GM23338 (cell line): Measurements from ENCODE around the gene NCF4. TPM values are rescaled to one million over a fixed set of nuclear protein-coding genes. Genes with fewer than 3 reads are reported as not detected.

Experiments
- ATAC-seq: fragments of 200-7000 bp; cut with Tn5 transposase; 3 replicates; pipeline ENCODE4 v1.9.1; 2020
- DNase-seq: peaks from one replicate; pipeline ENCODE4 v3.0.0-alpha.2; 2015; ENCODE audit warnings: low spot score
- H2AFZ ChIP-seq: fragments of 200-600 bp; sonication (generic); 2 replicates; pipeline ENCODE4 v1.8.0; 2016; ENCODE audit warnings: antibody characterized with exemption, mild to moderate bottlenecking, moderate library complexity
- H3F3A ChIP-seq: fragments of 200-600 bp; sonication (generic); replicated peaks from 2 replicates; pipeline ENCODE4 v1.8.0; 2017; ENCODE audit warnings: antibody characterized with exemption, mixed run types, low read depth
- H3K27ac ChIP-seq: fragments of 200-600 bp; sonication (generic); 2 replicates; pipeline ENCODE4 v1.6.1; 2016; ENCODE audit warnings: low read depth
- H3K27me3 ChIP-seq: fragments of 200-600 bp; sonication (generic); 2 replicates; pipeline ENCODE4 v1.8.0; 2016; ENCODE audit warnings: mild to moderate bottlenecking, mixed run types, moderate library complexity; ENCODE audit not compliant: insufficient read depth
- H3K36me3 ChIP-seq: fragments of 200-600 bp; sonication (generic); 2 replicates; pipeline ENCODE4 v1.8.0; 2016; ENCODE audit warnings: mild to moderate bottlenecking; ENCODE audit not compliant: insufficient read depth
- H3K4me1 ChIP-seq: fragments of 200-600 bp; sonication (generic); 2 replicates; pipeline ENCODE4 v1.8.0; 2016; ENCODE audit warnings: mild to moderate bottlenecking, moderate library complexity; ENCODE audit not compliant: insufficient read depth
- H3K4me2 ChIP-seq: fragments of 200-600 bp; sonication (generic); 2 replicates; pipeline ENCODE4 v1.7.1; 2017; ENCODE audit warnings: mixed run types
- H3K4me3 ChIP-seq: fragments of 200-600 bp; sonication (generic); 2 replicates; pipeline ENCODE4 v1.6.1; 2016; ENCODE audit warnings: mixed run types
- H3K79me2 ChIP-seq: fragments of 200-600 bp; sonication (generic); replicated peaks from 2 replicates; pipeline ENCODE4 v1.8.0; 2017; ENCODE audit warnings: mild to moderate bottlenecking; ENCODE audit not compliant: insufficient read depth
- H3K9me2 ChIP-seq: fragments of 200-600 bp; sonication (generic); 2 replicates; pipeline ENCODE4 v1.8.0; 2017; ENCODE audit not compliant: insufficient read depth
- H4K20me1 ChIP-seq: fragments of 200-600 bp; sonication (generic); replicated peaks from 2 replicates; pipeline ENCODE4 v1.8.0; 2017; ENCODE audit warnings: mild to moderate bottlenecking; ENCODE audit not compliant: insufficient read depth
- H3K27ac Mint-ChIP-seq: 2 replicates; pipeline ENCODE4 v1.8.0; 2020; ENCODE audit warnings: inconsistent platforms, mild to moderate bottlenecking, moderate library complexity, mixed read lengths
- H3K27me3 Mint-ChIP-seq: 3 replicates; pipeline ENCODE4 v1.8.0; 2022; ENCODE audit warnings: low read depth, mild to moderate bottlenecking, moderate library complexity, mixed read lengths, inconsistent platforms; ENCODE audit not compliant: insufficient read depth, poor library complexity
- H3K36me3 Mint-ChIP-seq: 3 replicates; pipeline ENCODE4 v1.8.0; 2021; ENCODE audit warnings: low read depth, mild to moderate bottlenecking, inconsistent platforms, moderate library complexity, mixed read lengths
- H3K4me1 Mint-ChIP-seq: 3 replicates; pipeline ENCODE4 v1.8.0; 2020; ENCODE audit warnings: mild to moderate bottlenecking, inconsistent platforms, mixed read lengths
- H3K4me3 Mint-ChIP-seq: 3 replicates; pipeline ENCODE4 v1.8.0; 2021; ENCODE audit warnings: moderate library complexity, mild to moderate bottlenecking, inconsistent platforms, mixed read lengths
- H3K9me3 Mint-ChIP-seq: 3 replicates; pipeline ENCODE4 v1.8.0; 2020; ENCODE audit warnings: moderate library complexity, mild to moderate bottlenecking, inconsistent platforms, mixed read lengths
- CREB1 ChIP-seq: fragments of 250-450 bp; sonication (Bioruptor Pico); IDR thresholded peaks from 2 replicates; pipeline ENCODE4 v1.5.0; 2020; ENCODE audit warnings: low read depth, mild to moderate bottlenecking, moderate library complexity
- EZH2 ChIP-seq: fragments of 200-600 bp; sonication (generic); IDR thresholded peaks from one replicate; pipeline ENCODE4 v1.8.0; 2017; ENCODE audit warnings: antibody characterized with exemption, mild to moderate bottlenecking, low read depth; ENCODE audit not compliant: unreplicated experiment
- EZH2phosphoT487 ChIP-seq: fragments of 200-600 bp; sonication (generic); IDR thresholded peaks from one replicate; pipeline ENCODE4 v1.8.1; 2018; ENCODE audit warnings: antibody characterized with exemption; ENCODE audit not compliant: unreplicated experiment
- JUNB ChIP-seq: IDR thresholded peaks from one replicate; pipeline ENCODE4 v1.6.1; 2016; ENCODE audit warnings: antibody characterized with exemption; ENCODE audit not compliant: unreplicated experiment
- NANOG ChIP-seq: IDR thresholded peaks from 2 replicates; pipeline ENCODE4 v1.6.1; 2016; ENCODE audit warnings: antibody characterized with exemption, borderline replicate concordance
- POLR2AphosphoS5 ChIP-seq: IDR thresholded peaks from 2 replicates; pipeline ENCODE4 v1.6.1; 2016; ENCODE audit warnings: antibody characterized with exemption, low read depth
- STAT1 ChIP-seq: IDR thresholded peaks from one replicate; pipeline ENCODE4 v1.6.1; 2016; ENCODE audit warnings: antibody characterized with exemption; ENCODE audit not compliant: unreplicated experiment
- ZNF114 ChIP-seq: fragments of 250-450 bp; sonication (Bioruptor Pico); IDR thresholded peaks from 2 replicates; pipeline ENCODE4 v1.5.0; 2020; ENCODE audit warnings: mild to moderate bottlenecking, moderate library complexity
- ZNF331 ChIP-seq: fragments of 250-450 bp; sonication (Bioruptor Pico); IDR thresholded peaks from 2 replicates; pipeline ENCODE4 v1.5.0; 2020; ENCODE audit warnings: low read depth, mild to moderate bottlenecking, moderate library complexity
- polyA plus RNA-seq: library from polyadenylated mRNA; unstranded; fragments of >200 nt; fragmentation: Nextera tagmentation; extraction: Ambion mirVana; gene quantifications from 2 replicates; pipeline ENCODE4 v1.2.1, GENCODE V29; 2016
- total RNA-seq: library from RNA; depleted of rRNA; stranded (reverse); fragments of >200 nt; shearing (Covaris generic); gene quantifications from 2 replicates; pipeline ENCODE4 v1.2.3, GENCODE V29; 2014
- TF ChIP-seq, protein P1 (sequence below): IDR thresholded peaks from one replicate; pipeline ENCODE4 v1.6.1; 2018; ENCODE audit warnings: antibody characterized with exemption; ENCODE audit not compliant: unreplicated experiment
- TF ChIP-seq, protein P2 (sequence below): fragments of 250-450 bp; sonication (Bioruptor Pico); IDR thresholded peaks from 2 replicates; pipeline ENCODE4 v1.5.0; 2020; ENCODE audit warnings: mild to moderate bottlenecking, moderate library complexity
- TF ChIP-seq, protein P3 (sequence below): IDR thresholded peaks from 2 replicates; pipeline ENCODE4 v1.6.1; 2016; ENCODE audit warnings: antibody characterized with exemption
- TF ChIP-seq, protein P4 (sequence below), 2 experiments: fragments of 200-600 bp in 1 of 2; sonication (generic) in 1 of 2; conservative IDR thresholded peaks; 2 replicates each; pipeline versions ENCODE4 v1.5.1 to v1.6.1; 2016 to 2017; ENCODE audit warnings: antibody characterized with exemption in 2 of 2, low read depth in 2 of 2, mild to moderate bottlenecking in 2 of 2, moderate library complexity in 1 of 2

NCF4 gene
- total and polyA plus RNA-seq, 2 experiments from 2014 or later, result not detected

DNA sequence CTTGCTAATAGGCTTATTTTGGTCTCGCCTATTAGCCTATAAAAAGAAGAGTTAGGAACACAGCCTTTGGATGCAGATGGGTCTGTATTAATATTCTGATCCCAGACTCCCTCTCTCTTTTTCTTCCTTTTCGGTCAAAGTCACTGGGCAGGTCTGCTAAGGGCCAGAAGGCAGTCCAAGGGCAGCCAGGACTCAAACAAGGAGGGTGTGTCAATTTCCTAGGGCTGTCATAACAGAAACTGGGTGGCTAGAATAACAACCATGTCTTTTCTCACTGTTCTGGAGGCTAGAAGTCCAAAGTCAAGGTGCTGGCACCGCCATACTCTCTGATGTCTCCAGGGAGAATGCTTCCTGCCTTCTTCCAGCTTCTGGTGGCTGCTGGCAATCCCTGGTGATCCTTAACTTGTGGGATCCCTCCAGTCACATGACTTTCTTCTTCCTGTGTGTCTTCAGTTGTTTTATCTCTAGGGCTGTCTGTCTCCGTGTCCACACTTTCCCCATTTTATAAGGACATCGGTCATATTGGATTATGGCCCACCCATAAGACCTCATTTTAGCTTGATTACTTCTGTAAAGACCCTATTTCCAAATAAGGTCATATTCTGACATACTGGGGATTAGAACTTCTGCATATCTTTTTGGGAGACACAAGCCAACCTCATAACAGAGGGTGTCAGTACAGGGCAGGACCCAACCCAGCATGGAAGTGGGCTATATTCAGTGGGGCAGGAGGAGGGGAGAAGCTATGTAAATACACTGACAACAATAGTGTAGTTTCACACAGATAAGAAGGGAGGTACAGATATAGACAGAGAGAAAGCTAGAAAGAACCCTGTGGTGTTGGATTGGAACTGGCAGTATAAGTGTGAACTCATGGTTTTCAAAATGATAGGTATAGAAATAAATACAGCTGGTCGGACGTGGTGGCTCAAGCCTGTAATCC is 46.7 kb downstream of the NCF4 start:
- no peak overlapping the region for H3K27ac ChIP-seq
- peaks cover 21% of the 10 kb centered on the region for H3K4me1 Mint-ChIP-seq
- no peak for TF ChIP-seq ZNF114
- no peak for TF ChIP-seq CREB1 (CRISPR knock-in tag)
- no peak for TF ChIP-seq STAT1
- no peak for TF ChIP-seq POLR2AphosphoS5
- TF ChIP-seq ZNF331 (CRISPR knock-in tag), result no peak
- TF ChIP-seq, protein P1, sequence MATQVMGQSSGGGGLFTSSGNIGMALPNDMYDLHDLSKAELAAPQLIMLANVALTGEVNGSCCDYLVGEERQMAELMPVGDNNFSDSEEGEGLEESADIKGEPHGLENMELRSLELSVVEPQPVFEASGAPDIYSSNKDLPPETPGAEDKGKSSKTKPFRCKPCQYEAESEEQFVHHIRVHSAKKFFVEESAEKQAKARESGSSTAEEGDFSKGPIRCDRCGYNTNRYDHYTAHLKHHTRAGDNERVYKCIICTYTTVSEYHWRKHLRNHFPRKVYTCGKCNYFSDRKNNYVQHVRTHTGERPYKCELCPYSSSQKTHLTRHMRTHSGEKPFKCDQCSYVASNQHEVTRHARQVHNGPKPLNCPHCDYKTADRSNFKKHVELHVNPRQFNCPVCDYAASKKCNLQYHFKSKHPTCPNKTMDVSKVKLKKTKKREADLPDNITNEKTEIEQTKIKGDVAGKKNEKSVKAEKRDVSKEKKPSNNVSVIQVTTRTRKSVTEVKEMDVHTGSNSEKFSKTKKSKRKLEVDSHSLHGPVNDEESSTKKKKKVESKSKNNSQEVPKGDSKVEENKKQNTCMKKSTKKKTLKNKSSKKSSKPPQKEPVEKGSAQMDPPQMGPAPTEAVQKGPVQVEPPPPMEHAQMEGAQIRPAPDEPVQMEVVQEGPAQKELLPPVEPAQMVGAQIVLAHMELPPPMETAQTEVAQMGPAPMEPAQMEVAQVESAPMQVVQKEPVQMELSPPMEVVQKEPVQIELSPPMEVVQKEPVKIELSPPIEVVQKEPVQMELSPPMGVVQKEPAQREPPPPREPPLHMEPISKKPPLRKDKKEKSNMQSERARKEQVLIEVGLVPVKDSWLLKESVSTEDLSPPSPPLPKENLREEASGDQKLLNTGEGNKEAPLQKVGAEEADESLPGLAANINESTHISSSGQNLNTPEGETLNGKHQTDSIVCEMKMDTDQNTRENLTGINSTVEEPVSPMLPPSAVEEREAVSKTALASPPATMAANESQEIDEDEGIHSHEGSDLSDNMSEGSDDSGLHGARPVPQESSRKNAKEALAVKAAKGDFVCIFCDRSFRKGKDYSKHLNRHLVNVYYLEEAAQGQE, result no peak
- no peak for TF ChIP-seq NANOG
- no peak for TF ChIP-seq EZH2
- TF ChIP-seq, protein P2, sequence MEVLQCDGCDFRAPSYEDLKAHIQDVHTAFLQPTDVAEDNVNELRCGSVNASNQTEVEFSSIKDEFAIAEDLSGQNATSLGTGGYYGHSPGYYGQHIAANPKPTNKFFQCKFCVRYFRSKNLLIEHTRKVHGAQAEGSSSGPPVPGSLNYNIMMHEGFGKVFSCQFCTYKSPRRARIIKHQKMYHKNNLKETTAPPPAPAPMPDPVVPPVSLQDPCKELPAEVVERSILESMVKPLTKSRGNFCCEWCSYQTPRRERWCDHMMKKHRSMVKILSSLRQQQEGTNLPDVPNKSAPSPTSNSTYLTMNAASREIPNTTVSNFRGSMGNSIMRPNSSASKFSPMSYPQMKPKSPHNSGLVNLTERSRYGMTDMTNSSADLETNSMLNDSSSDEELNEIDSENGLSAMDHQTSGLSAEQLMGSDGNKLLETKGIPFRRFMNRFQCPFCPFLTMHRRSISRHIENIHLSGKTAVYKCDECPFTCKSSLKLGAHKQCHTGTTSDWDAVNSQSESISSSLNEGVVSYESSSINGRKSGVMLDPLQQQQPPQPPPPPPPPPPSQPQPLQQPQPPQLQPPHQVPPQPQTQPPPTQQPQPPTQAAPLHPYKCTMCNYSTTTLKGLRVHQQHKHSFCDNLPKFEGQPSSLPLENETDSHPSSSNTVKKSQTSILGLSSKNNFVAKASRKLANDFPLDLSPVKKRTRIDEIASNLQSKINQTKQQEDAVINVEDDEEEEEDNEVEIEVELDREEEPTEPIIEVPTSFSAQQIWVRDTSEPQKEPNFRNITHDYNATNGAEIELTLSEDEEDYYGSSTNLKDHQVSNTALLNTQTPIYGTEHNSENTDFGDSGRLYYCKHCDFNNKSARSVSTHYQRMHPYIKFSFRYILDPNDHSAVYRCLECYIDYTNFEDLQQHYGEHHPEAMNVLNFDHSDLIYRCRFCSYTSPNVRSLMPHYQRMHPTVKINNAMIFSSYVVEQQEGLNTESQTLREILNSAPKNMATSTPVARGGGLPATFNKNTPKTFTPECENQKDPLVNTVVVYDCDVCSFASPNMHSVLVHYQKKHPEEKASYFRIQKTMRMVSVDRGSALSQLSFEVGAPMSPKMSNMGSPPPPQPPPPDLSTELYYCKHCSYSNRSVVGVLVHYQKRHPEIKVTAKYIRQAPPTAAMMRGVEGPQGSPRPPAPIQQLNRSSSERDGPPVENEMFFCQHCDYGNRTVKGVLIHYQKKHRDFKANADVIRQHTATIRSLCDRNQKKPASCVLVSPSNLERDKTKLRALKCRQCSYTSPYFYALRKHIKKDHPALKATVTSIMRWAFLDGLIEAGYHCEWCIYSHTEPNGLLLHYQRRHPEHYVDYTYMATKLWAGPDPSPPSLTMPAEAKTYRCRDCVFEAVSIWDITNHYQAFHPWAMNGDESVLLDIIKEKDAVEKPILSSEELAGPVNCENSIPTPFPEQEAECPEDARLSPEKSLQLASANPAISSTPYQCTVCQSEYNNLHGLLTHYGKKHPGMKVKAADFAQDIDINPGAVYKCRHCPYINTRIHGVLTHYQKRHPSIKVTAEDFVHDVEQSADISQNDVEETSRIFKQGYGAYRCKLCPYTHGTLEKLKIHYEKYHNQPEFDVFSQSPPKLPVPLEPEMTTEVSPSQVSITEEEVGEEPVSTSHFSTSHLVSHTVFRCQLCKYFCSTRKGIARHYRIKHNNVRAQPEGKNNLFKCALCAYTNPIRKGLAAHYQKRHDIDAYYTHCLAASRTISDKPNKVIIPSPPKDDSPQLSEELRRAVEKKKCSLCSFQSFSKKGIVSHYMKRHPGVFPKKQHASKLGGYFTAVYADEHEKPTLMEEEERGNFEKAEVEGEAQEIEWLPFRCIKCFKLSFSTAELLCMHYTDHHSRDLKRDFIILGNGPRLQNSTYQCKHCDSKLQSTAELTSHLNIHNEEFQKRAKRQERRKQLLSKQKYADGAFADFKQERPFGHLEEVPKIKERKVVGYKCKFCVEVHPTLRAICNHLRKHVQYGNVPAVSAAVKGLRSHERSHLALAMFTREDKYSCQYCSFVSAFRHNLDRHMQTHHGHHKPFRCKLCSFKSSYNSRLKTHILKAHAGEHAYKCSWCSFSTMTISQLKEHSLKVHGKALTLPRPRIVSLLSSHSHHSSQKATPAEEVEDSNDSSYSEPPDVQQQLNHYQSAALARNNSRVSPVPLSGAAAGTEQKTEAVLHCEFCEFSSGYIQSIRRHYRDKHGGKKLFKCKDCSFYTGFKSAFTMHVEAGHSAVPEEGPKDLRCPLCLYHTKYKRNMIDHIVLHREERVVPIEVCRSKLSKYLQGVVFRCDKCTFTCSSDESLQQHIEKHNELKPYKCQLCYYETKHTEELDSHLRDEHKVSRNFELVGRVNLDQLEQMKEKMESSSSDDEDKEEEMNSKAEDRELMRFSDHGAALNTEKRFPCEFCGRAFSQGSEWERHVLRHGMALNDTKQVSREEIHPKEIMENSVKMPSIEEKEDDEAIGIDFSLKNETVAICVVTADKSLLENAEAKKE (CRISPR knock-in tag), result no peak
- TF ChIP-seq, protein P3, sequence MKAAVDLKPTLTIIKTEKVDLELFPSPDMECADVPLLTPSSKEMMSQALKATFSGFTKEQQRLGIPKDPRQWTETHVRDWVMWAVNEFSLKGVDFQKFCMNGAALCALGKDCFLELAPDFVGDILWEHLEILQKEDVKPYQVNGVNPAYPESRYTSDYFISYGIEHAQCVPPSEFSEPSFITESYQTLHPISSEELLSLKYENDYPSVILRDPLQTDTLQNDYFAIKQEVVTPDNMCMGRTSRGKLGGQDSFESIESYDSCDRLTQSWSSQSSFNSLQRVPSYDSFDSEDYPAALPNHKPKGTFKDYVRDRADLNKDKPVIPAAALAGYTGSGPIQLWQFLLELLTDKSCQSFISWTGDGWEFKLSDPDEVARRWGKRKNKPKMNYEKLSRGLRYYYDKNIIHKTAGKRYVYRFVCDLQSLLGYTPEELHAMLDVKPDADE, result no peak
- no peak for TF ChIP-seq EZH2phosphoT487
- TF ChIP-seq JUNB, result no peak
- TF ChIP-seq, protein P4, sequence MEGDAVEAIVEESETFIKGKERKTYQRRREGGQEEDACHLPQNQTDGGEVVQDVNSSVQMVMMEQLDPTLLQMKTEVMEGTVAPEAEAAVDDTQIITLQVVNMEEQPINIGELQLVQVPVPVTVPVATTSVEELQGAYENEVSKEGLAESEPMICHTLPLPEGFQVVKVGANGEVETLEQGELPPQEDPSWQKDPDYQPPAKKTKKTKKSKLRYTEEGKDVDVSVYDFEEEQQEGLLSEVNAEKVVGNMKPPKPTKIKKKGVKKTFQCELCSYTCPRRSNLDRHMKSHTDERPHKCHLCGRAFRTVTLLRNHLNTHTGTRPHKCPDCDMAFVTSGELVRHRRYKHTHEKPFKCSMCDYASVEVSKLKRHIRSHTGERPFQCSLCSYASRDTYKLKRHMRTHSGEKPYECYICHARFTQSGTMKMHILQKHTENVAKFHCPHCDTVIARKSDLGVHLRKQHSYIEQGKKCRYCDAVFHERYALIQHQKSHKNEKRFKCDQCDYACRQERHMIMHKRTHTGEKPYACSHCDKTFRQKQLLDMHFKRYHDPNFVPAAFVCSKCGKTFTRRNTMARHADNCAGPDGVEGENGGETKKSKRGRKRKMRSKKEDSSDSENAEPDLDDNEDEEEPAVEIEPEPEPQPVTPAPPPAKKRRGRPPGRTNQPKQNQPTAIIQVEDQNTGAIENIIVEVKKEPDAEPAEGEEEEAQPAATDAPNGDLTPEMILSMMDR (conservative IDR thresholded peaks at IDR 0.05; ENCODE audit: low read depth in 2 of 2), result no peak
- peaks cover 29% of the 10 kb centered on the region for H3K27me3 ChIP-seq
- peaks cover 3% of the 10 kb centered on the region; the same call in 1 of the 3 replicates for H3K9me3 Mint-ChIP-seq
- H3K27me3 Mint-ChIP-seq, result peaks cover 31% of the 10 kb centered on the region
- no peak overlapping the region for H3K4me3 ChIP-seq
- no peak overlapping the region for H2AFZ ChIP-seq
- no peaks in the 10 kb centered on the region for H3K36me3 ChIP-seq
- DNase-seq, result no peak
- peaks cover 8% of the 10 kb centered on the region; the same call in 1 of the 2 replicates for H3K9me2 ChIP-seq
- no peak for ATAC-seq
- no peaks in the 10 kb centered on the region for H3K79me2 ChIP-seq
- H3K4me3 Mint-ChIP-seq, result no peak overlapping the region
- no peak overlapping the region for H3K27ac Mint-ChIP-seq
- no peaks in the 10 kb centered on the region for H4K20me1 ChIP-seq
- peaks cover 4% of the 10 kb centered on the region; the same call in 1 of the 3 replicates for H3K36me3 Mint-ChIP-seq
- H3K4me1 ChIP-seq, result peaks cover 9% of the 10 kb centered on the region
- no peak overlapping the region for H3K4me2 ChIP-seq
- H3F3A ChIP-seq, result no peaks in the 10 kb centered on the region
